ENCODE measurements around the gene ADGRG2.

DNA sequence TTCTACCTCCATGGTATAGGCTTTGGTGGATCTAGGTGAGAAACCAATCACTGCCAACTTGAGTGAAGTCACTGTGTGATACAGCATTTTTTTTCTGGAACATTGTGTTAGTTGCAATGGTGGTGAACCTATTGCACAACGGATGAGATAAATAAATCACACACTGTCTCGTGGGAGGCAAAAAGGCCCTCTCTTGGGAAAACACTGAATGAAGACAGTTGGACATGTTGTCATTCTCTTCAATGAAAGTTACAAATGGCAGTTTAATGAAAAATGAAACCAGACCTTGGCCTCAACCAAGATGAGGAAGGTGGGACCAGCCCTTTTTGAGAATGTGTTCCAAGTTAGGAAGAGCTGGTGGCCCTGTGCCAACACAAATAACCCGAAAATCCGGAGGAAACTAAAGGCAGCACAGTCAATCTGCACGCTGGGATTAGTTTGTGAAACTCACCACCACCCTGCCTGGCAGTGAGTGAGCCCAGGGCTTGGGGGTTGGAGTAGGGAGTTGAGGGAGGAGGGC lies 5.4 kb upstream of the ADGRG2 start:
- TF ChIP-seq, protein P1, sequence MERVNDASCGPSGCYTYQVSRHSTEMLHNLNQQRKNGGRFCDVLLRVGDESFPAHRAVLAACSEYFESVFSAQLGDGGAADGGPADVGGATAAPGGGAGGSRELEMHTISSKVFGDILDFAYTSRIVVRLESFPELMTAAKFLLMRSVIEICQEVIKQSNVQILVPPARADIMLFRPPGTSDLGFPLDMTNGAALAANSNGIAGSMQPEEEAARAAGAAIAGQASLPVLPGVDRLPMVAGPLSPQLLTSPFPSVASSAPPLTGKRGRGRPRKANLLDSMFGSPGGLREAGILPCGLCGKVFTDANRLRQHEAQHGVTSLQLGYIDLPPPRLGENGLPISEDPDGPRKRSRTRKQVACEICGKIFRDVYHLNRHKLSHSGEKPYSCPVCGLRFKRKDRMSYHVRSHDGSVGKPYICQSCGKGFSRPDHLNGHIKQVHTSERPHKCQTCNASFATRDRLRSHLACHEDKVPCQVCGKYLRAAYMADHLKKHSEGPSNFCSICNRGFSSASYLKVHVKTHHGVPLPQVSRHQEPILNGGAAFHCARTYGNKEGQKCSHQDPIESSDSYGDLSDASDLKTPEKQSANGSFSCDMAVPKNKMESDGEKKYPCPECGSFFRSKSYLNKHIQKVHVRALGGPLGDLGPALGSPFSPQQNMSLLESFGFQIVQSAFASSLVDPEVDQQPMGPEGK (CRISPR knock-in tag; IDR thresholded peaks at IDR 0.05; ENCODE audit: borderline replicate concordance) = no peak
- TF ChIP-seq GLIS3 (CRISPR knock-in tag; IDR thresholded peaks at IDR 0.05) (no peak), ZNF70 (CRISPR knock-in tag; IDR thresholded peaks at IDR 0.05) (no peak), BACH2 (CRISPR knock-in tag; IDR thresholded peaks at IDR 0.05; ENCODE audit: borderline replicate concordance) (no peak), OSR1 (CRISPR knock-in tag; IDR thresholded peaks at IDR 0.05) (no peak)

Measured in SK-N-SH treated with all-trans-retinoic acid at 6 μM for 48 hours (cell line).